Urinary bladder (tissue), 4 donors: ENCODE data around the gene LANCL3. TPM values are rescaled to one million over a fixed set of nuclear protein-coding genes. Genes with fewer than 3 reads are reported as not detected.

Source experiments
- DNase-seq: peaks from one replicate; pipeline ENCODE4 v3.0.0-alpha.2; 2015; ENCODE audit errors: extremely low spot score
- H3K27ac ChIP-seq: one replicate; pipeline ENCODE4 v1.5.1; 2013; ENCODE audit warnings: low read depth, mild to moderate bottlenecking, moderate library complexity
- H3K36me3 ChIP-seq: one replicate; pipeline ENCODE4 v1.6.1; 2013; ENCODE audit warnings: mild to moderate bottlenecking, moderate library complexity; ENCODE audit not compliant: insufficient read depth
- H3K4me1 ChIP-seq: one replicate; pipeline ENCODE4 v1.6.1; 2013; ENCODE audit warnings: mild to moderate bottlenecking, moderate library complexity; ENCODE audit not compliant: insufficient read depth
- H3K4me3 ChIP-seq: one replicate; pipeline ENCODE4 v1.5.1; 2013; ENCODE audit warnings: low read depth, low read length
- WGBS: extraction: QIAGEN DNeasy Blood & Tissue Kit; methylation state at CpG from one replicate; pipeline ENCODE4 v1.1.7; 2013; 5-methylcytosine and 5-hydroxymethylcytosine counted together
- polyA plus RNA-seq: library from polyadenylated mRNA; stranded (reverse); fragments of 200-250 nt; gene quantifications from one replicate; pipeline ENCODE4 v1.2.3, GENCODE V29; 2013
- total RNA-seq: library from RNA; depleted of rRNA; stranded (reverse); fragments of >200 nt; gene quantifications from one replicate; pipeline ENCODE4 v1.2.3, GENCODE V29; 2014
- donor health status: healthy with polysubstance abuse.
- donor health status: healthy.

The LANCL3 gene
- total and polyA plus RNA-seq, 2 donors, result 0.18 to 0.63 TPM

DNA sequence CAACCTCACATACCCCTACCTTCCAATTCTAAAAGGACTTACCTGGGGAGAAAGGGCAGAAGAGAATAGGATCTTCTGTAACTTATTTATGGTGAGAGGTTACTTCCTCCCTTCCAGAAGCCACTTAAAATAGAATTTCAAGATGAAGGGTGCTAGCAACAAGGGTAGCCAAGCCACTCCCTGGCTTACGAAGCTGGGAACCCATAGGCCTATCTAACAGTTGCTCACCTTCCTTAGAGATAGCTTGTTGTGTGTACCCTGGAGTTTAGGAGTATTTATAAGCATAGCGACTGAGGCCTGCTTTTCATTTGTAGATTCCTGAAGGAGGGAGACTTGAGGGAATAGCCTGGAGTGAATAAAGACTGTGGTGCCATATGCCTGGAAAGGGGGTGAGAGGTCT, 143.0 kb downstream of the LANCL3 start:
- H3K4me1 ChIP-seq, result no peaks in the 10 kb centered on the region
- 93% methylated on average over 2 of the region's 2 CpGs for WGBS
- H3K36me3 ChIP-seq, result no peaks in the 10 kb centered on the region
- no peak overlapping the region for H3K4me3 ChIP-seq
- no peak overlapping the region for H3K27ac ChIP-seq
- DNase-seq, result no peak

DNA sequence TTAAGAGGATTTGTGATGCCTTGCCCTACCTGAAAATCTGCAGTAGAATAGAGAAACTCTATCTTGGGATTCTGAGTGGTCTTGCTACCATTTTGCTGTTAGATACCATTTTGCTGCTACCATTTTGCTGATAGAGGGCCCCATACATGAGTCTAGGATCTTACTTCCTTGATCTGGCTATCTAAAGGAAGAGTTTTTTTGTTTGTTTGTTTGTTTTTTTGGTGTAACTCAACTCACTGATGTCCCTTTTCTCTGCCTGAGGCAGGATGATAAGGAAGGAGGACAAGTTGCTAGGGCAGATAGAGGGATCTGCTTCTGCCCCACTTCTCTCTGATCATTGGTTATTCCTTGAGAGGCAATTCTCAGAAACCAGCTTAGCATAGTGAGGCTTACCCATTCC, 145.1 kb downstream of the LANCL3 start:
- Histone ChIP-seq H3K36me3 (no peaks in the 10 kb centered on the region), H3K4me3 (no peak overlapping the region), H3K27ac (no peak overlapping the region), H3K4me1 (no peaks in the 10 kb centered on the region)
- DNase-seq, result no peak

DNA sequence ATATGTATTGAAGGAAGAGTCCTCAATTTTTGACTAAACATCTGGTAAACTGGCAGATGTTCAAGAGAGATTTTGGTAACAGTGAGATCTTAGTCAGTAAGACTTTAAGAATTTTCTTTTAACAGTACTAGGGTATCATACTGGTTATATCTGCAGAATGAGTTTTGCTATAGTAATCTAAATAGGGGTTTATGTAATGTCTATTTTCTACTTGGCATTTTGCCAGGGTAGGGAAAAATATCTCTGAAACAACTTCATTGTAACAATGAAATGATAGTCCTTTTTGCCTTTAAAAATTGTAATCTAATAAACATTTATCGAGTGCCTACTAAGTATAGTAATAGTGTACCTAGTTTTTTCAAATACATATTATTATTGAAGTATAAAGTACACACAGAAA, 146.2 kb downstream of the LANCL3 start:
- no peaks in the 10 kb centered on the region for H3K36me3 ChIP-seq
- no peak overlapping the region for H3K4me3 ChIP-seq
- no peaks in the 10 kb centered on the region for H3K4me1 ChIP-seq
- 32% methylated on average over 1 of the region's 1 CpG for WGBS
- no peak for DNase-seq
- no peak overlapping the region for H3K27ac ChIP-seq

DNA sequence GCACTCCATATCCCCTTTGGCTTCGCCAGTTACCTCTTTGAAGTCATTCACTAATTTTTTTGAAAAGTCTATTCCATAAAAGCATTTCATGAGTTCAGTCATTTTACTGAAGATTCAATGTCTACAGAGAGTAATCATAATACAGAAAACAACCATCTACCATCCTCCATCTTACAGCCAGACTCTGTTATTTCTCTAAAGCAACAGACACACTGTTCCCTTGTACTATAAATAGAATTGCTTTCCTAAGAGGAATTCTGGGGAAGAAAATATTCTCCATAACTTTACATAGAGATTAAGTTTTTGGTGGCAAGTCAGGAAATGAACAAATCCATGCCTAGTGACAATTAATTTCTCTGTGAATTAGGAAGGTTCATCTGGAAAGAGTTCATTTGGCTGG, 151.1 kb downstream of the LANCL3 start:
- no peak for DNase-seq
- Histone ChIP-seq H3K4me3 (no peak overlapping the region), H3K36me3 (no peaks in the 10 kb centered on the region), H3K27ac (no peak overlapping the region), H3K4me1 (no peaks in the 10 kb centered on the region)
- 74% methylated on average over 1 of the region's 1 CpG for WGBS

DNA sequence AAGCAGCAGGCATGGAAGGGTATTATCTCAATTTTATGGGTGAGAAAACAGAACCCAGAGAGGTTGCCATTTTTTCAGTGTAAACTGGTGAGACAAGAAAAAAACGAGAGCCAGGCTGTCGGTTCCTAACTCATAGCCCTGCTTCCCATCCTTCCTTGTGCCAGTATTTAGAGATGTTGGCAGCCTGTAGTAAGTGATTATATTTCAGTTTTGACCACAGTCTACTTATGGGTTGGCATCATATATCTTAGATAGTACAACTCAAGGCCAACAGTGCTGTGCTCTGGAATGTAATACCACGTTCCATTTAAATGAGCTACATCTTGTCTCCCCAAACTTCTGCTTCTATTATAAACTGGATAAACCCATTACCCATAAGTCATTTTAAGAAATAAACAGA, 154.9 kb downstream of the LANCL3 start:
- no peaks in the 10 kb centered on the region for H3K4me1 ChIP-seq
- no peak overlapping the region for H3K4me3 ChIP-seq
- H3K27ac ChIP-seq, result no peak overlapping the region
- no peaks in the 10 kb centered on the region for H3K36me3 ChIP-seq
- DNase-seq, result no peak
- WGBS, result 78% methylated on average over 3 of the region's 3 CpGs

Other genes with a start within 250 kb of the LANCL3 start
- 15.6 TPM for gene PRRG1, start 222.3 kb upstream of the LANCL3 start, total RNA-seq
- gene PRRG1, start 222.3 kb upstream of the LANCL3 start, polyA plus RNA-seq, result 6.9 TPM
- 4.2 TPM for gene XK, start 114.1 kb downstream of the LANCL3 start, total RNA-seq
- gene XK, start 114.1 kb downstream of the LANCL3 start, polyA plus RNA-seq, result 2.1 TPM
- gene CYBB, start 208.4 kb downstream of the LANCL3 start, total RNA-seq, result 62.0 TPM
- 14.6 TPM for gene CYBB, start 208.4 kb downstream of the LANCL3 start, polyA plus RNA-seq